ENCODE results near the gene DLG2.

DLG2 gene

DNA sequence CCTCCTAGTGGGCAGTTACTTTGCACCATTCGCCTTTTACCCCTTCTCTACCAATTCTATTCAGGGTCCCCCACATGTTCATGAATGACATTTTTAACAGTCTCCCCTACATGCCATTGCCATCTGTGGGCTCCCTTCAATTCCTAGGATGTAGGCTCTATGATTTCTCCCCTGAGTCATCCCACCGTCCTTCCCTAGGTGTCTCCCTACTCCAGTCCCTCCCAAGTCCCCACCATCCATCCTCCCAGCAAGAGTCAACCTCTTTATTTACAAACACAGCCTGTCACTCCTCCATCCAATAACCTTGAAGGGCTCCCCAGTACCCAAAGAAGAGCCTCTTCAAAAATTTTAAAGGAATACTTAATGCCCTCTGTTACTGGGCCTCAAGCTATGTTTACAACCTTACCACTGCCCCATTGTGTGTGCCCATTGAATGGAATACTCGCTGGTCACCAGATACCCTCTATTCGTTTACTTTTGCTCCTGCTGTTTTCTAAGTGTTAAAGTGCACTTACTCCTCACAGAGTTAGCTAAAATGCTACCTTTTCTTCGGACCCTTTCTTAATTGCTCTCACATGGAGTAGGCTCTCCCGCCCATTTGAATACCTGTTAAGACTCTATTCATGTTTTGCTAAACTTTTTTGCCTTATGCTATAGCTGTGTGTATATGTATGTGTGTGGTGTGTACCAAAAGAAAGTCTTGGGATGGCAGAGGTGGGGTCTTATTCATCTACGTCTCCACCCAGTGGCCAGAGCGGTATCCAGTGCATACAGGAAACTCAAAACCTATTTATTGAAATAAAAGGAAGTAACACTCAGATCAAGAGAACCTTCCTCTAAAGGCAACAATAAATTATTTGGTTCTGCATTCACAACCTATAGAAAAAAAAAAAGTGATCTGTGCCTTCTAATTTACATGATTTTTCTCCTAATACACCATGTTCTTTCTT, 2105.2 kb downstream of the DLG2 start:
- Histone ChIP-seq H3K4me1 (ENCODE audit: control extremely low read depth in 1 of 4, control insufficient read depth in 4 of 4, insufficient read depth in 4 of 4, low read length in 3 of 4) (no peaks in the 10 kb centered on the region), H3K9me3 (ENCODE audit: control extremely low read depth in 1 of 5, control insufficient read depth in 4 of 5, insufficient read depth in 2 of 5, low read depth in 1 of 5, low read length in 4 of 5) (peaks cover 0 to 5% (median 0%) of the 10 kb centered on the region in 5 experiments), H3K27me3 (replicated peaks in 2 of 5; ENCODE audit: control insufficient read depth in 4 of 5, insufficient read depth in 5 of 5, low read length in 4 of 5) (no peaks in the 10 kb centered on the region), H3K27ac (ENCODE audit: insufficient read depth in 1 of 2, low read depth in 1 of 2, low read length in 2 of 2, poor library complexity in 1 of 2, severe bottlenecking in 2 of 2) (no peak overlapping the region), H3K36me3 (ENCODE audit: control insufficient read depth in 4 of 4, insufficient read depth in 4 of 4, low read length in 3 of 4) (no peaks in the 10 kb centered on the region), H3K4me3 (ENCODE audit: control insufficient read depth in 1 of 7, extremely low read depth in 1 of 7, insufficient read depth in 4 of 7, low read depth in 2 of 7, low read length in 6 of 7) (no peak overlapping the region)
- ChIA-PET POLR2A (no interaction called here), CTCF (no interaction called here)
- peak in 2 of 3 donors; percentile 2 to 19 for DNase-seq
- WGBS (ENCODE audit: insufficient coverage) = 94% methylated on average over 4 of the region's 8 CpGs

DNA sequence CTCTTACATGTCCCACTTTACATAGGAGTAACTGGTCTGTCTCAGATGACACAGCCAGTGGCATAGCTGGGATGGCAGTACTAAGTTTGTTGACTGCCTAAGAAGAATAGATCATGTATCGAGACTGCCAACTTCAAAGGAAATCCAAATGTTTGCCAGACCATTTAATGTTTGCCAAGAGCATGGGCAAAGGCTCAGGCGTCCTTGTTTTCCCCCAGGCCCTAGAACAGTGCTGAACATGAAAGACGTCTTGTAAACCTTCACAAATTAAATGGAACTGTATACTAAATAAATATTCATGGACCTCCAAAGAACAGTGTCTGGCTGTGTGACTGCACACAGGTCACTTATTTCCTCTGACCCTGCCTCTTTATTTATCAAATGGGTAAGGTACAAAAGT, 2106.3 kb downstream of the DLG2 start:
- no peak overlapping the region for H3K27ac ChIP-seq (ENCODE audit: insufficient read depth in 1 of 2, low read depth in 1 of 2, low read length in 2 of 2, poor library complexity in 1 of 2, severe bottlenecking in 2 of 2)
- peaks cover 0 to 5% (median 0%) of the 10 kb centered on the region in 5 experiments for H3K9me3 ChIP-seq (ENCODE audit: control extremely low read depth in 1 of 5, control insufficient read depth in 4 of 5, insufficient read depth in 2 of 5, low read depth in 1 of 5, low read length in 4 of 5)
- H3K4me1 ChIP-seq (ENCODE audit: control extremely low read depth in 1 of 4, control insufficient read depth in 4 of 4, insufficient read depth in 4 of 4, low read length in 3 of 4) = no peaks in the 10 kb centered on the region
- POLR2A ChIA-PET = no interaction called here
- H3K36me3 ChIP-seq (ENCODE audit: control insufficient read depth in 4 of 4, insufficient read depth in 4 of 4, low read length in 3 of 4) = no peaks in the 10 kb centered on the region
- no peak for DNase-seq
- WGBS (ENCODE audit: insufficient coverage) = no CpG with 5 or more reads among the region's 3 CpGs
- H3K4me3 ChIP-seq (ENCODE audit: control insufficient read depth in 1 of 7, extremely low read depth in 1 of 7, insufficient read depth in 4 of 7, low read depth in 2 of 7, low read length in 6 of 7) = no peak overlapping the region
- CTCF ChIA-PET = no interaction called here
- H3K27me3 ChIP-seq (replicated peaks in 2 of 5; ENCODE audit: control insufficient read depth in 4 of 5, insufficient read depth in 5 of 5, low read length in 4 of 5) = no peaks in the 10 kb centered on the region

DNA sequence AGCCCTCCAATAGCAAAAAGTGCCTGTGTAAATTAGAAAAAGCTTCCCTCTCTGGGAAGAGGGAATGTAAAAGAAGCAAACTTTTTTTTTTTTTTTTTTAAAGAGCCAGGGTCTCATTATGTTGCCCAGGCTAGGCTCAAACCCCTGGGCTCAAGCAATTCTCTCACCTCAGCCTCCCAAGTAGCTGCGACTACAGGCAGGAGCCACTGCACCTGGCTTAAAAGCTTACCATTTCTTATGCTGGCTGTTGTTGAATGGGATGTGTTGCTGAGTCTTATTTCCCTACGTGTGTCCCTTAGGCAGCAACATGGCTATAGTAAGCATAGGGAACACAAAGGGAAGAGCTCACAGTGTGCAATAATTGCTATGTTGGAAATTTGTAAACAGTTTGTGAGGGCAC, 2115.5 kb downstream of the DLG2 start:
- no peak for DNase-seq
- ChIA-PET CTCF (no interaction called here), POLR2A (no interaction called here)
- Histone ChIP-seq H3K36me3 (ENCODE audit: control insufficient read depth in 4 of 4, insufficient read depth in 4 of 4, low read length in 3 of 4) (no peaks in the 10 kb centered on the region), H3K27me3 (replicated peaks in 2 of 5; ENCODE audit: control insufficient read depth in 4 of 5, insufficient read depth in 5 of 5, low read length in 4 of 5) (peaks cover 0 to 2% (median 0%) of the 10 kb centered on the region in 5 experiments), H3K4me3 (ENCODE audit: control insufficient read depth in 1 of 7, extremely low read depth in 1 of 7, insufficient read depth in 4 of 7, low read depth in 2 of 7, low read length in 6 of 7) (no peak overlapping the region), H3K9me3 (ENCODE audit: control extremely low read depth in 1 of 5, control insufficient read depth in 4 of 5, insufficient read depth in 2 of 5, low read depth in 1 of 5, low read length in 4 of 5) (no peaks in the 10 kb centered on the region), H3K27ac (ENCODE audit: insufficient read depth in 1 of 2, low read depth in 1 of 2, low read length in 2 of 2, poor library complexity in 1 of 2, severe bottlenecking in 2 of 2) (no peak overlapping the region), H3K4me1 (ENCODE audit: control extremely low read depth in 1 of 4, control insufficient read depth in 4 of 4, insufficient read depth in 4 of 4, low read length in 3 of 4) (no peaks in the 10 kb centered on the region)
- WGBS (ENCODE audit: insufficient coverage) = 100% methylated on average over 1 of the region's 2 CpGs

- Histone ChIP-seq H3K4me3 (ENCODE audit: control insufficient read depth in 1 of 7, extremely low read depth in 1 of 7, insufficient read depth in 4 of 7, low read depth in 2 of 7, low read length in 6 of 7) (no peak overlapping the region), H3K27me3 (replicated peaks in 2 of 5; ENCODE audit: control insufficient read depth in 4 of 5, insufficient read depth in 5 of 5, low read length in 4 of 5) (peaks cover 0 to 2% (median 0%) of the 10 kb centered on the region in 5 experiments), H3K9me3 (ENCODE audit: control extremely low read depth in 1 of 5, control insufficient read depth in 4 of 5, insufficient read depth in 2 of 5, low read depth in 1 of 5, low read length in 4 of 5) (no peaks in the 10 kb centered on the region), H3K27ac (ENCODE audit: insufficient read depth in 1 of 2, low read depth in 1 of 2, low read length in 2 of 2, poor library complexity in 1 of 2, severe bottlenecking in 2 of 2) (no peak overlapping the region), H3K4me1 (ENCODE audit: control extremely low read depth in 1 of 4, control insufficient read depth in 4 of 4, insufficient read depth in 4 of 4, low read length in 3 of 4) (no peaks in the 10 kb centered on the region), H3K36me3 (ENCODE audit: control insufficient read depth in 4 of 4, insufficient read depth in 4 of 4, low read length in 3 of 4) (no peaks in the 10 kb centered on the region)
- ChIA-PET POLR2A (no interaction called here), CTCF (no interaction called here)
- DNase-seq = no peak
- 74% methylated on average over 3 of the region's 11 CpGs for WGBS (ENCODE audit: insufficient coverage)
These were observed 2116.3 kb downstream of the DLG2 start for GRCh38 chr11:83510530-83511460.

- Histone ChIP-seq H3K27me3 (replicated peaks in 2 of 5; ENCODE audit: control insufficient read depth in 4 of 5, insufficient read depth in 5 of 5, low read length in 4 of 5) (peaks cover 0 to 2% (median 0%) of the 10 kb centered on the region in 5 experiments), H3K27ac (ENCODE audit: insufficient read depth in 1 of 2, low read depth in 1 of 2, low read length in 2 of 2, poor library complexity in 1 of 2, severe bottlenecking in 2 of 2) (no peak overlapping the region), H3K4me3 (ENCODE audit: control insufficient read depth in 1 of 7, extremely low read depth in 1 of 7, insufficient read depth in 4 of 7, low read depth in 2 of 7, low read length in 6 of 7) (no peak overlapping the region), H3K36me3 (ENCODE audit: control insufficient read depth in 4 of 4, insufficient read depth in 4 of 4, low read length in 3 of 4) (no peaks in the 10 kb centered on the region), H3K4me1 (ENCODE audit: control extremely low read depth in 1 of 4, control insufficient read depth in 4 of 4, insufficient read depth in 4 of 4, low read length in 3 of 4) (no peaks in the 10 kb centered on the region), H3K9me3 (ENCODE audit: control extremely low read depth in 1 of 5, control insufficient read depth in 4 of 5, insufficient read depth in 2 of 5, low read depth in 1 of 5, low read length in 4 of 5) (no peaks in the 10 kb centered on the region)
- 89% methylated on average over 4 of the region's 6 CpGs for WGBS (ENCODE audit: insufficient coverage)
- ChIA-PET POLR2A (no interaction called here), CTCF (no interaction called here)
- no peak for DNase-seq
These were observed 2118.3 kb downstream of the DLG2 start for GRCh38 chr11:83508804-83509203.

- CTCF ChIA-PET = no interaction called here
- Histone ChIP-seq H3K9me3 (ENCODE audit: control extremely low read depth in 1 of 5, control insufficient read depth in 4 of 5, insufficient read depth in 2 of 5, low read depth in 1 of 5, low read length in 4 of 5) (no peaks in the 10 kb centered on the region), H3K27ac (ENCODE audit: insufficient read depth in 1 of 2, low read depth in 1 of 2, low read length in 2 of 2, poor library complexity in 1 of 2, severe bottlenecking in 2 of 2) (no peak overlapping the region), H3K4me1 (ENCODE audit: control extremely low read depth in 1 of 4, control insufficient read depth in 4 of 4, insufficient read depth in 4 of 4, low read length in 3 of 4) (no peaks in the 10 kb centered on the region), H3K27me3 (replicated peaks in 2 of 5; ENCODE audit: control insufficient read depth in 4 of 5, insufficient read depth in 5 of 5, low read length in 4 of 5) (no peaks in the 10 kb centered on the region), H3K4me3 (ENCODE audit: control insufficient read depth in 1 of 7, extremely low read depth in 1 of 7, insufficient read depth in 4 of 7, low read depth in 2 of 7, low read length in 6 of 7) (no peak overlapping the region), H3K36me3 (ENCODE audit: control insufficient read depth in 4 of 4, insufficient read depth in 4 of 4, low read length in 3 of 4) (no peaks in the 10 kb centered on the region)
- POLR2A ChIA-PET = no interaction called here
- DNase-seq = no peak
- WGBS (ENCODE audit: insufficient coverage) = 100% methylated on average over 2 of the region's 3 CpGs
These were observed 2125.1 kb downstream of the DLG2 start for GRCh38 chr11:83502041-83502440.

DNA sequence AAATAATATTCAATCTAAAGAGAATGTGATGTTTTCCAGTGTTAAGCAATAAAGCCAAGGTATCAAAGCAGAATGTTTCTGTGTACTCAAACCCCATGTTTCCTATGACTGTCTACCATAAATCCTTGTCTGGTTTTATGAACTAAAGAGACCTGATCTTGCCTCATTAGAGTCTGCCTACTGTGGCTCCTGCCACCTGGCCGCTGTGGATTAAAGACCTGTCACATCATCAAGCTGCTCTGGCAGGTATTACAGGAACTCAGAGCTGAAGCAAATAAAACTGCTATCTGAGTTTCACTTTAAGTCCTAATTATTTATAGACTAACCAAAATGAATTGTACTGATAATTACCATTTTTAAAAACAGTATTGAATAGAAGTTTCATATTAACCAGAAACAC, 2133.2 kb downstream of the DLG2 start:
- Histone ChIP-seq H3K36me3 (ENCODE audit: control insufficient read depth in 4 of 4, insufficient read depth in 4 of 4, low read length in 3 of 4) (no peaks in the 10 kb centered on the region), H3K4me1 (ENCODE audit: control extremely low read depth in 1 of 4, control insufficient read depth in 4 of 4, insufficient read depth in 4 of 4, low read length in 3 of 4) (no peaks in the 10 kb centered on the region), H3K9me3 (ENCODE audit: control extremely low read depth in 1 of 5, control insufficient read depth in 4 of 5, insufficient read depth in 2 of 5, low read depth in 1 of 5, low read length in 4 of 5) (peaks cover 0 to 2% (median 0%) of the 10 kb centered on the region in 5 experiments), H3K27me3 (replicated peaks in 2 of 5; ENCODE audit: control insufficient read depth in 4 of 5, insufficient read depth in 5 of 5, low read length in 4 of 5) (no peaks in the 10 kb centered on the region), H3K27ac (ENCODE audit: insufficient read depth in 1 of 2, low read depth in 1 of 2, low read length in 2 of 2, poor library complexity in 1 of 2, severe bottlenecking in 2 of 2) (no peak overlapping the region), H3K4me3 (ENCODE audit: control insufficient read depth in 1 of 7, extremely low read depth in 1 of 7, insufficient read depth in 4 of 7, low read depth in 2 of 7, low read length in 6 of 7) (no peak overlapping the region)
- no peak for DNase-seq
- ChIA-PET POLR2A (no interaction called here), CTCF (no interaction called here)
- 100% methylated on average over 1 of the region's 1 CpG for WGBS (ENCODE audit: insufficient coverage)

Data from common myeloid progenitor, CD34-positive (primary cell).